ENCODE results near the gene GLP1R.

GLP1R gene

DNA sequence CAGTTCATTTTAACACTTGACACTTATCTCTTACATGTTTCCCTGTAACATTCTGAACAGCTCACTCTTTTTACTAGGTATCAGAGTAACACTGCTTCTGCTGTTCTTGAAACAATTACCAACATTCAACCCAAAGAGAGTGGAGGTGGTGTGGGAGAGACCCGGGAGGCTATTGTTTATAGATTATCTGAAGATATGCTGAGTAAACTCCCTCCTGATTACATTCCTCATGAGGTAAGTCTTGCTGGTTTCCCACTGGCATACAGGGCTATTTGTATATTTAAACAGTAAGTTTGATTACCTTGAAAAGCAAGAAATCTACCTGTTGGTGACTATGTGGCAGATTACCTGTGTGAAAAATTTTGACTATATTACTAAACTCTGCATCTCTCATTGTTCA is 39.8 kb upstream of the GLP1R start:
- TF ChIP-seq, protein P1, sequence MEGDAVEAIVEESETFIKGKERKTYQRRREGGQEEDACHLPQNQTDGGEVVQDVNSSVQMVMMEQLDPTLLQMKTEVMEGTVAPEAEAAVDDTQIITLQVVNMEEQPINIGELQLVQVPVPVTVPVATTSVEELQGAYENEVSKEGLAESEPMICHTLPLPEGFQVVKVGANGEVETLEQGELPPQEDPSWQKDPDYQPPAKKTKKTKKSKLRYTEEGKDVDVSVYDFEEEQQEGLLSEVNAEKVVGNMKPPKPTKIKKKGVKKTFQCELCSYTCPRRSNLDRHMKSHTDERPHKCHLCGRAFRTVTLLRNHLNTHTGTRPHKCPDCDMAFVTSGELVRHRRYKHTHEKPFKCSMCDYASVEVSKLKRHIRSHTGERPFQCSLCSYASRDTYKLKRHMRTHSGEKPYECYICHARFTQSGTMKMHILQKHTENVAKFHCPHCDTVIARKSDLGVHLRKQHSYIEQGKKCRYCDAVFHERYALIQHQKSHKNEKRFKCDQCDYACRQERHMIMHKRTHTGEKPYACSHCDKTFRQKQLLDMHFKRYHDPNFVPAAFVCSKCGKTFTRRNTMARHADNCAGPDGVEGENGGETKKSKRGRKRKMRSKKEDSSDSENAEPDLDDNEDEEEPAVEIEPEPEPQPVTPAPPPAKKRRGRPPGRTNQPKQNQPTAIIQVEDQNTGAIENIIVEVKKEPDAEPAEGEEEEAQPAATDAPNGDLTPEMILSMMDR (IDR thresholded peaks at IDR 0.05; ENCODE audit: low read depth, low read length, missing control alignments) = no peak
- DNase-seq (ENCODE audit: extremely low read depth, low read depth) = no peak
- no peak overlapping the region for H3K4me3 ChIP-seq (replicated peaks; ENCODE audit: low read depth, low read length)

DNA sequence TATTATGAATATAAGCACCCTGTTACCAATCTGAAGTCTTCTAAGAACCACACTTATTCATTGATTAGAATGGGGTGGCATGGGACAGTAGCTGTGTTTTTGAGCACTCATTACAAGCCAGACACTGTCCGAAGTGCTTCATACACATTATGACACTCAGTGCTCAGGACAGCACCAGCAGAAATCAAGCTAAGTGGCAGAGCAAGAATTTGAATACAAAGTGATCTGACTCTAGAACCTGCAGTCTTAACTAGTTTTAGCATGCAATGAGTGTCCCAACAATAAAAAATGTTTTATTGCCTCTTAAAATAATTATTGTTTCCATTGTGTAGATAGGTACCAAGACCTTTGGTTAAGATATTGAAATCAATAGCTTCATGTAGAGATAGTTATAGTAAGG is 39.1 kb upstream of the GLP1R start:
- no peak for DNase-seq (ENCODE audit: extremely low read depth, low read depth)
- TF ChIP-seq, protein P1 (IDR thresholded peaks at IDR 0.05; ENCODE audit: low read depth, low read length, missing control alignments) = no peak
- no peak overlapping the region for H3K4me3 ChIP-seq (replicated peaks; ENCODE audit: low read depth, low read length)

DNA sequence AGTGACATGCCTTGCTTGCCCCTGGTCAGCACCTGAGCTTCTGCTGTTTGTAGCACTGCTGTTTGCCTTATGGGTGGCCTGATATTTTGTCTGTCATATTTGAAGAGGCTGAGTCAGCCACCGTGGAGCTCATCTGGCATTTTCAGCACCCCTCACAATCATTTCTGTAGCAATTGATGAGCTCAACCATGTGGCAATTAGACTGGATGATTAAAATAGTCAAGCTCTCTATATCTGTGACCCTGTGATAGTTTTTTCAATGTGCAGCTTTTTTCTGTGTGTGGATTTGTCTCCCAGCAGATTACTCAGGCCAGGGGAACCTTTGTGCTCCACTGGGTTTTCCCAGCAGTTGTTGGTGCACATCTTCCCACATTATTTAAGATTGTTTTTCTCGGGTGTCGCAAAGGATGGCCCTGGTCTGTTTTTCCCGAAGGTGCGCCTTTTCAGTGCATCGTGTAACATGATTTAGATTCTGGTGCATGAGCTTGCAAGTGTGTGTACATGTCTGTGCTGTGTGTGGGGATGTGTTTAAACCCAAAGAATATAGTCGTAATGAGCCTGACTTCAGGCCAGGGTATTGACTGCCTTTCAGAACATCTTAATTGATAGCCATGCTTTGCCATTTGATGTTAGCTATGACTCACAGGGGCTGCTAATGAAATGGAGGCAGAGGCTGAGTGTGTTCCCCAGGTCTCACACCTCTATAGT is 31.6 kb upstream of the GLP1R start:
- no peak overlapping the region for H3K4me3 ChIP-seq (replicated peaks; ENCODE audit: low read depth, low read length)
- TF ChIP-seq, protein P1 (IDR thresholded peaks at IDR 0.05; ENCODE audit: low read depth, low read length, missing control alignments) = no peak
- no peak for DNase-seq (ENCODE audit: extremely low read depth, low read depth)

DNA sequence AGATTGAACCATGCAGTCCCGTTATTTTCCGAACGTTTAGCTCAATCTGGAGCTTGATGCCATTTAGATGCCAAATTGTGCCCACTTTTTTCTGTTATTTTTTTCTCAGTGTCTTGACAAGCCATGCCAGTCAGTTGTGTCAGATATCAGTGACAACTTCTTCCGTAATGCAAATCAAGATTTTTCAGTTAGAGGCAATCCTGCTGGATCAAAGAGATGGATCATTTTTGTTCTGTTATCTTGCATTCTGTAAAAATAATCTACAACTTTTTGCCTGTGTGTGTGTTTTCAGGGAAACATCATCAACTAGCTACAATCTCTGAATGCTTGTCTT is 31.1 kb upstream of the GLP1R start:
- no peak overlapping the region for H3K4me3 ChIP-seq (replicated peaks; ENCODE audit: low read depth, low read length)
- TF ChIP-seq, protein P1 (IDR thresholded peaks at IDR 0.05; ENCODE audit: low read depth, low read length, missing control alignments) = no peak
- no peak for DNase-seq (ENCODE audit: extremely low read depth, low read depth)

DNA sequence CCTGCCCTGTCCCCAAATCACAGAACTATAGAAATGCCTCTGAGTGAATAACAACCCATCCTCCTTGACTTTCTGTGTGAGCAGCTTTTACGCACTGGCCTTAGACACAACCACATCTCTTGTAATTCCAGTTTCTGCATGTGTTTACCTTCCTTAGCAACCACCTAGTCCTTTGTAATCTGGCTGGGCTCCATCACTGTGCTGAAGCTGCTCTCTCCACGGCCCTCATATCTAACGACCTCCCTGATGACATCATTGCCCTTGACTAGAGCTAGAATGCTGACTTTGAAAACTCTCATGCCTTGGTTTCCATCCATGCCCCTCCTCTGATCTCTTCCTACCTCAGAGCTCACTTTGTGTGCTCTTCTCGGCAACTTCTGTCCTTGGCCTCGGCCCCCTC is 30.5 kb upstream of the GLP1R start:
- DNase-seq (ENCODE audit: extremely low read depth, low read depth) = no peak
- H3K4me3 ChIP-seq (replicated peaks; ENCODE audit: low read depth, low read length) = no peak overlapping the region
- TF ChIP-seq, protein P1 (IDR thresholded peaks at IDR 0.05; ENCODE audit: low read depth, low read length, missing control alignments) = no peak

DNA sequence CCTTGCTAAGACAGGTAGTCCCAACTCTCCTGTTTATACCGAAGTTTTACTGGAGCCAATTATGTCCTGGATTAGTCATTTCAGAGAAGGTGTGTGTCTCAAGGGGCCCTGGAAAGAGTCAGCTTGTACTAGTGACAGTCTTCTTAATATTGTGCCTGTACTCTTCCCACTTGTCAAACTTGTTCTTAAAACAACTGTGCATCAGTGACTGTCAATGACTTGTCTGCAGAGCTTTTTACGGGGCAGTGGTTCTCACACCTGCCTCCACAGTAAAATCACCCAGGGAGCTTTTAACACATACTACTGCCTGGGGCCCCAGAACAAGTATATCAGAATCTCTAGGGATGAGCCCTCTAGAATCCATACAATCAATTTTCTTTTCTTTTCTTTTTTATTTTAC is 28.4 kb upstream of the GLP1R start:
- H3K4me3 ChIP-seq (replicated peaks; ENCODE audit: low read depth, low read length) = no peak overlapping the region
- no peak for DNase-seq (ENCODE audit: extremely low read depth, low read depth)
- TF ChIP-seq, protein P1 (IDR thresholded peaks at IDR 0.05; ENCODE audit: low read depth, low read length, missing control alignments) = no peak

DNA sequence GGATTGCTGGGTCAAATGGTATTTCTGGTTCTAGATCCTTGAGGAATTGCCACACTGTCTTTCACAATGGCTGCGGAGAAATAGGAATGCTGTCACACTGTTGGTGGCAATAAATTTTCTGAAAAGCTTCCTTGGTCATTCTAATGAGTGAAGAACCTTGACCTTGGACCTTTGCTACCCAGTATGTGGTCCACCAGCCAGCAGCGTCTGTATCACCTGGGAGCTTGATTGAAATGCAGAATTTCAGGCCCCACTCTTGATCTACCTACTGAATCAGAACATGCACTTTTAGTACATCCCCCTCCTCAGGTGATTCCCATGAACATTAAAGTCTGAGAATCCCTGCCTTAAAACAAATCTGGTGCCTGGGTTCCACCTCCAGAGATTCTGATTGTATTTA is 27.5 kb upstream of the GLP1R start:
- TF ChIP-seq, protein P1 (IDR thresholded peaks at IDR 0.05; ENCODE audit: low read depth, low read length, missing control alignments) = no peak
- no peak overlapping the region for H3K4me3 ChIP-seq (replicated peaks; ENCODE audit: low read depth, low read length)
- no peak for DNase-seq (ENCODE audit: extremely low read depth, low read depth)
